ENCODE data around the gene BCL2L11.

BCL2L11 gene

GRCh38 chr2:111200333-111200881, 79.7 kb downstream of the BCL2L11 start:
- Histone ChIP-seq H3K9ac (ENCODE audit: low read length) (no peak overlapping the region), H3K4me1 (ENCODE audit: control insufficient read depth, low read depth, low read length) (no peaks in the 10 kb centered on the region), H3K27ac (ENCODE audit: low read length) (no peak overlapping the region), H3K27me3 (ENCODE audit: control insufficient read depth, insufficient read depth, low read length) (no peaks in the 10 kb centered on the region), H3K36me3 (ENCODE audit: control insufficient read depth, low read depth, low read length) (no peaks in the 10 kb centered on the region), H3K9me3 (ENCODE audit: control insufficient read depth, low read depth, low read length) (no peaks in the 10 kb centered on the region), H3K4me3 (ENCODE audit: low read length) (no peak overlapping the region)

- no peaks in the 10 kb centered on the region for H3K9me3 ChIP-seq (ENCODE audit: control insufficient read depth, low read depth, low read length)
- no peak overlapping the region for H3K4me3 ChIP-seq (ENCODE audit: low read length)
- H3K9ac ChIP-seq (ENCODE audit: low read length): no peak overlapping the region
- H3K27ac ChIP-seq (ENCODE audit: low read length): no peak overlapping the region
- no peaks in the 10 kb centered on the region for H3K27me3 ChIP-seq (ENCODE audit: control insufficient read depth, insufficient read depth, low read length)
- no peaks in the 10 kb centered on the region for H3K36me3 ChIP-seq (ENCODE audit: control insufficient read depth, low read depth, low read length)
- no peaks in the 10 kb centered on the region for H3K4me1 ChIP-seq (ENCODE audit: control insufficient read depth, low read depth, low read length)
Measured at GRCh38 chr2:111201214-111201613, 80.5 kb downstream of the BCL2L11 start.

GRCh38 chr2:111202266-111203040, 81.7 kb downstream of the BCL2L11 start:
- Histone ChIP-seq H3K27ac (ENCODE audit: low read length) (no peak overlapping the region), H3K9me3 (ENCODE audit: control insufficient read depth, low read depth, low read length) (no peaks in the 10 kb centered on the region), H3K4me3 (ENCODE audit: low read length) (no peak overlapping the region), H3K4me1 (ENCODE audit: control insufficient read depth, low read depth, low read length) (no peaks in the 10 kb centered on the region), H3K9ac (ENCODE audit: low read length) (no peak overlapping the region), H3K27me3 (ENCODE audit: control insufficient read depth, insufficient read depth, low read length) (no peaks in the 10 kb centered on the region), H3K36me3 (ENCODE audit: control insufficient read depth, low read depth, low read length) (no peaks in the 10 kb centered on the region)

- H3K27ac ChIP-seq (ENCODE audit: low read length): no peak overlapping the region
Measured at GRCh38 chr2:111204706-111205105, 84.0 kb downstream of the BCL2L11 start.

GRCh38 chr2:111205774-111206173, 85.1 kb downstream of the BCL2L11 start:
- no peaks in the 10 kb centered on the region for H3K27me3 ChIP-seq (ENCODE audit: control insufficient read depth, insufficient read depth, low read length)
- H3K9ac ChIP-seq (ENCODE audit: low read length): no peak overlapping the region
- no peaks in the 10 kb centered on the region for H3K4me1 ChIP-seq (ENCODE audit: control insufficient read depth, low read depth, low read length)
- no peak overlapping the region for H3K4me3 ChIP-seq (ENCODE audit: low read length)
- no peaks in the 10 kb centered on the region for H3K36me3 ChIP-seq (ENCODE audit: control insufficient read depth, low read depth, low read length)
- H3K9me3 ChIP-seq (ENCODE audit: control insufficient read depth, low read depth, low read length): no peaks in the 10 kb centered on the region
- no peak overlapping the region for H3K27ac ChIP-seq (ENCODE audit: low read length)

More at GRCh38 chr2:111204706-111205105, 84.0 kb downstream of the BCL2L11 start:
- no peaks in the 10 kb centered on the region for H3K9me3 ChIP-seq (ENCODE audit: control insufficient read depth, low read depth, low read length)
- H3K27me3 ChIP-seq (ENCODE audit: control insufficient read depth, insufficient read depth, low read length): no peaks in the 10 kb centered on the region
- no peak overlapping the region for H3K9ac ChIP-seq (ENCODE audit: low read length)
- H3K4me3 ChIP-seq (ENCODE audit: low read length): no peak overlapping the region
- no peaks in the 10 kb centered on the region for H3K4me1 ChIP-seq (ENCODE audit: control insufficient read depth, low read depth, low read length)
- H3K36me3 ChIP-seq (ENCODE audit: control insufficient read depth, low read depth, low read length): no peaks in the 10 kb centered on the region

- Histone ChIP-seq H3K27ac (ENCODE audit: low read length) (no peak overlapping the region), H3K9ac (ENCODE audit: low read length) (no peak overlapping the region), H3K4me3 (ENCODE audit: low read length) (no peak overlapping the region), H3K27me3 (ENCODE audit: control insufficient read depth, insufficient read depth, low read length) (no peaks in the 10 kb centered on the region), H3K4me1 (ENCODE audit: control insufficient read depth, low read depth, low read length) (no peaks in the 10 kb centered on the region), H3K36me3 (ENCODE audit: control insufficient read depth, low read depth, low read length) (no peaks in the 10 kb centered on the region), H3K9me3 (ENCODE audit: control insufficient read depth, low read depth, low read length) (no peaks in the 10 kb centered on the region)
Measured at GRCh38 chr2:111207851-111208250, 87.1 kb downstream of the BCL2L11 start.

- Histone ChIP-seq H3K4me3 (ENCODE audit: low read length) (no peak overlapping the region), H3K9me3 (ENCODE audit: control insufficient read depth, low read depth, low read length) (peaks cover under 1% of the 10 kb centered on the region), H3K36me3 (ENCODE audit: control insufficient read depth, low read depth, low read length) (no peaks in the 10 kb centered on the region), H3K27me3 (ENCODE audit: control insufficient read depth, insufficient read depth, low read length) (no peaks in the 10 kb centered on the region), H3K9ac (ENCODE audit: low read length) (no peak overlapping the region), H3K27ac (ENCODE audit: low read length) (no peak overlapping the region), H3K4me1 (ENCODE audit: control insufficient read depth, low read depth, low read length) (no peaks in the 10 kb centered on the region)
Measured at GRCh38 chr2:111208639-111209038, 87.9 kb downstream of the BCL2L11 start.

- no peak overlapping the region for H3K9ac ChIP-seq (ENCODE audit: low read length)
- no peaks in the 10 kb centered on the region for H3K36me3 ChIP-seq (ENCODE audit: control insufficient read depth, low read depth, low read length)
- H3K4me1 ChIP-seq (ENCODE audit: control insufficient read depth, low read depth, low read length): no peaks in the 10 kb centered on the region
- H3K4me3 ChIP-seq (ENCODE audit: low read length): no peak overlapping the region
- no peak overlapping the region for H3K27ac ChIP-seq (ENCODE audit: low read length)
- H3K27me3 ChIP-seq (ENCODE audit: control insufficient read depth, insufficient read depth, low read length): no peaks in the 10 kb centered on the region
- H3K9me3 ChIP-seq (ENCODE audit: control insufficient read depth, low read depth, low read length): peaks cover 5% of the 10 kb centered on the region
Measured at GRCh38 chr2:111209045-111209514, 88.4 kb downstream of the BCL2L11 start.

- no peak overlapping the region for H3K9ac ChIP-seq (ENCODE audit: low read length)
- no peaks in the 10 kb centered on the region for H3K27me3 ChIP-seq (ENCODE audit: control insufficient read depth, insufficient read depth, low read length)
- H3K9me3 ChIP-seq (ENCODE audit: control insufficient read depth, low read depth, low read length): peaks cover 9% of the 10 kb centered on the region
- H3K4me3 ChIP-seq (ENCODE audit: low read length): no peak overlapping the region
- no peaks in the 10 kb centered on the region for H3K4me1 ChIP-seq (ENCODE audit: control insufficient read depth, low read depth, low read length)
- no peaks in the 10 kb centered on the region for H3K36me3 ChIP-seq (ENCODE audit: control insufficient read depth, low read depth, low read length)
- H3K27ac ChIP-seq (ENCODE audit: low read length): no peak overlapping the region
Measured at GRCh38 chr2:111210036-111210435, 89.3 kb downstream of the BCL2L11 start.

GRCh38 chr2:111213877-111214276, 93.2 kb downstream of the BCL2L11 start:
- Histone ChIP-seq H3K27ac (ENCODE audit: low read length) (no peak overlapping the region), H3K36me3 (ENCODE audit: control insufficient read depth, low read depth, low read length) (no peaks in the 10 kb centered on the region), H3K27me3 (ENCODE audit: control insufficient read depth, insufficient read depth, low read length) (no peaks in the 10 kb centered on the region), H3K9me3 (ENCODE audit: control insufficient read depth, low read depth, low read length) (peaks cover 9% of the 10 kb centered on the region), H3K4me3 (ENCODE audit: low read length) (no peak overlapping the region), H3K9ac (ENCODE audit: low read length) (no peak overlapping the region), H3K4me1 (ENCODE audit: control insufficient read depth, low read depth, low read length) (peaks cover 4% of the 10 kb centered on the region)

GRCh38 chr2:111216811-111217652, 96.3 kb downstream of the BCL2L11 start:
- H3K9me3 ChIP-seq (ENCODE audit: control insufficient read depth, low read depth, low read length): peaks cover 9% of the 10 kb centered on the region
- H3K27me3 ChIP-seq (ENCODE audit: control insufficient read depth, insufficient read depth, low read length): no peaks in the 10 kb centered on the region
- H3K9ac ChIP-seq (ENCODE audit: low read length): no peak overlapping the region
- H3K4me1 ChIP-seq (ENCODE audit: control insufficient read depth, low read depth, low read length): peaks cover 12% of the 10 kb centered on the region
- H3K27ac ChIP-seq (ENCODE audit: low read length): no peak overlapping the region
- no peak overlapping the region for H3K4me3 ChIP-seq (ENCODE audit: low read length)
- H3K36me3 ChIP-seq (ENCODE audit: control insufficient read depth, low read depth, low read length): no peaks in the 10 kb centered on the region

Data from iPS-18a (cell line).